Measurements from ENCODE around the gene SCGB1D2. TPM values are rescaled to one million over a fixed set of nuclear protein-coding genes. Genes with fewer than 3 reads are reported as not detected.

SCGB1D2 gene
- total and polyA plus RNA-seq, 9 of the 15 experiments (the other 6 are each of a cell fraction or from before 2014, with no cell fraction given), result not detected

- no peak for TF ChIP-seq SP1 (CRISPR knock-in tag; IDR thresholded peaks at IDR 0.05)
- TF ChIP-seq SNIP1 (IDR thresholded peaks at IDR 0.05; ENCODE audit: low read depth), result no peak
- TF ChIP-seq RAD51 (IDR thresholded peaks at IDR 0.05; ENCODE audit: borderline replicate concordance, low read depth), result no peak
- no peak for TF ChIP-seq ATF1 (CRISPR knock-in tag; IDR thresholded peaks at IDR 0.05)
- TF ChIP-seq ATF1 (tag; IDR thresholded peaks at IDR 0.05), result no peak
- no peak for TF ChIP-seq CHCHD3 (CRISPR knock-in tag; IDR thresholded peaks at IDR 0.05)
- TF ChIP-seq ZSCAN32 (CRISPR knock-in tag; IDR thresholded peaks at IDR 0.05), result no peak
- TF ChIP-seq CREM (IDR thresholded peaks at IDR 0.05; ENCODE audit: low read depth), result no peak
- no peak for TF ChIP-seq DEAF1 (CRISPR knock-in tag; IDR thresholded peaks at IDR 0.05)
- TF ChIP-seq ZNF274 (IDR thresholded peaks at IDR 0.05; ENCODE audit: borderline replicate concordance, low read depth, low read length), result no peak
- no peak for TF ChIP-seq EP300 (IDR thresholded peaks at IDR 0.05; ENCODE audit: low read length)
- TF ChIP-seq ZBTB7A (IDR thresholded peaks at IDR 0.05; ENCODE audit: borderline replicate concordance, control insufficient read depth, low read depth, low read length), result no peak
These were observed 39.1 kb upstream of the SCGB1D2 start (continued) for GRCh38 chr11:62202910-62203309.

DNA sequence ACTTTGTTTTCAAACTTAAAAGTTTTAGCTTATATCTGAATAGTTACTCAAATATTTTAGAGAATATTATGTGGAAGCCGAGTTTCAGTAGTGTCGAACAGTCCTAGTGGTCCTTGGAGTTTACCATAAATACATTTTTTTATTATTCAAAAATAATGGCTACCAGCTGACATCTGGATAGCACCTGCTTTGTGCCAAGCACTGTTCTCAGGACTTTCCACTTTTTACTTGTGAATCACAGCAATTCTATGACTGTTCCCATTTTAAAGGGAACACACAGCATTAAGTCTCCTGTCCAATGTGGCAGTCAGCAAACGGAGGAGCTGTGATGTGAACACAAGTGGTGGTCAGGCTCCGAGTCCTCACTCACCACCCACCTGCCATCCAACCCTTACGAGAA is 37.6 kb upstream of the SCGB1D2 start:
- FAIRE-seq (no peak), ATAC-seq (no peak), DNase-seq (ENCODE audit: extremely low read depth in 1 of 4, low spot score in 3 of 4) (no peak)
- Histone ChIP-seq H3K79me2 (ENCODE audit: control insufficient read depth, insufficient read depth, low read length) (no peaks in the 10 kb centered on the region), H3K4me3 (no peak overlapping the region), H3K4me2 (ENCODE audit: insufficient read depth, low read length) (no peak overlapping the region), H3K27ac (ENCODE audit: extremely low read depth, low read depth, low read length) (no peak overlapping the region), H3K9ac (ENCODE audit: insufficient read depth in 1 of 2, low read depth in 2 of 2, low read length in 2 of 2) (no peak overlapping the region), H3K27me3 (ENCODE audit: control insufficient read depth in 2 of 2, insufficient read depth in 2 of 2, low read length in 2 of 2) (peaks cover 24 to 51% of the 10 kb centered on the region in 2 experiments), H3K36me3 (ENCODE audit: control insufficient read depth, insufficient read depth, low read length) (no peaks in the 10 kb centered on the region), H4K20me1 (replicated peaks; ENCODE audit: control insufficient read depth, insufficient read depth, low read length) (no peaks in the 10 kb centered on the region), H3K9me1 (ENCODE audit: control insufficient read depth, insufficient read depth, low read length) (no peaks in the 10 kb centered on the region), H2AFZ (ENCODE audit: low read depth, low read length) (no peak overlapping the region), H3K9me3 (replicated peaks; ENCODE audit: control insufficient read depth, insufficient read depth, low read depth, low read length) (no peaks in the 10 kb centered on the region), H3K4me1 (replicated peaks in 1 of 2; ENCODE audit: control insufficient read depth in 2 of 2, insufficient read depth in 2 of 2, low read length in 2 of 2) (no peaks in the 10 kb centered on the region)
- intact Hi-C loops (cut with micrococcal nuclease) (no loop called here), in situ Hi-C loops (cut with MboI) (no loop called here)
- TF ChIP-seq MTF1 (CRISPR knock-in tag; IDR thresholded peaks at IDR 0.05; ENCODE audit: borderline replicate concordance) (no peak), ETV6 (IDR thresholded peaks at IDR 0.05; ENCODE audit: borderline replicate concordance in 1 of 2, low read depth in 2 of 2, low read length in 1 of 2) (no peak), ETV6 (CRISPR knock-in tag; IDR thresholded peaks at IDR 0.05; ENCODE audit: borderline replicate concordance) (no peak), POLR2AphosphoS2 (IDR thresholded peaks at IDR 0.05; ENCODE audit: low read length) (no peak), SUPT5H (IDR thresholded peaks at IDR 0.05) (no peak), SOX6 (IDR thresholded peaks at IDR 0.05) (no peak), TRIM24 (IDR thresholded peaks at IDR 0.05) (no peak), SRF (CRISPR knock-in tag; IDR thresholded peaks at IDR 0.05) (no peak), MAFF (IDR thresholded peaks at IDR 0.05; ENCODE audit: low read length) (no peak)
- no TSS peak for BruUV-seq (replicated peaks)
- ChIA-PET POLR2A (interaction anchor here (0.5 to 0.9 kb wide), 2 partner anchors 10 to 244 kb away, joined by 3 read pairs; no protein-coding TSS in a partner anchor), CTCF (ENCODE audit: low intra/inter-chr PET ratio) (no interaction called here)
- 2% methylated on average over 5 of the region's 5 CpGs for WGBS (ENCODE audit: insufficient coverage, low coverage, missing lambda C conversion rate)

All from K562 (cell line).